ENCODE results near the gene NFRKB.

The NFRKB gene

GRCh38 chr11:129895126-129896041, at the start of gene NFRKB:
Gene NFRKB, minus strand, starts transcription at chr11:129895578. Its CDS starts 2,729 bp downstream, at chr11:129892849.
- in situ Hi-C loops (cut with MboI; ENCODE audit: low sequenced_read_pairs) = no loop called here

- in situ Hi-C loops (cut with MboI; ENCODE audit: low sequenced_read_pairs) = no loop called here
Measured at GRCh38 chr11:129944696-129945095, 49.3 kb upstream of the NFRKB start.

- in situ Hi-C loops (cut with MboI; ENCODE audit: low sequenced_read_pairs) = no loop called here
Measured at GRCh38 chr11:129943036-129943435, 47.7 kb upstream of the NFRKB start.

- in situ Hi-C loops (cut with MboI; ENCODE audit: low sequenced_read_pairs) = no loop called here
Measured at GRCh38 chr11:129939510-129939909, 44.1 kb upstream of the NFRKB start.

GRCh38 chr11:129938764-129939163, 43.4 kb upstream of the NFRKB start:
- in situ Hi-C loops (cut with MboI; ENCODE audit: low sequenced_read_pairs) = no loop called here

- in situ Hi-C loops (cut with MboI; ENCODE audit: low sequenced_read_pairs) = no loop called here
Measured at GRCh38 chr11:129937592-129938238, 42.3 kb upstream of the NFRKB start.

- in situ Hi-C loops (cut with MboI; ENCODE audit: low sequenced_read_pairs) = no loop called here
Measured at GRCh38 chr11:129935723-129936122, 40.3 kb upstream of the NFRKB start.

- in situ Hi-C loops (cut with MboI; ENCODE audit: low sequenced_read_pairs) = no loop called here
Measured at GRCh38 chr11:129933891-129934290, 38.5 kb upstream of the NFRKB start.

- in situ Hi-C loops (cut with MboI; ENCODE audit: low sequenced_read_pairs) = no loop called here
Measured at GRCh38 chr11:129933262-129933661, 37.9 kb upstream of the NFRKB start.

GRCh38 chr11:129932381-129933067, 37.1 kb upstream of the NFRKB start:
- in situ Hi-C loops (cut with MboI; ENCODE audit: low sequenced_read_pairs) = no loop called here

- in situ Hi-C loops (cut with MboI; ENCODE audit: low sequenced_read_pairs) = no loop called here
Measured at GRCh38 chr11:129930743-129931142, 35.4 kb upstream of the NFRKB start.

GRCh38 chr11:129930296-129930695, 34.9 kb upstream of the NFRKB start:
- in situ Hi-C loops (cut with MboI; ENCODE audit: low sequenced_read_pairs) = no loop called here

- in situ Hi-C loops (cut with MboI; ENCODE audit: low sequenced_read_pairs) = loop anchor here (5.0 kb wide), 1 partner anchor 203 kb away; no protein-coding TSS in a partner anchor
Measured at GRCh38 chr11:129929721-129930120, 34.3 kb upstream of the NFRKB start.

- in situ Hi-C loops (cut with MboI; ENCODE audit: low sequenced_read_pairs) = loop anchor here (5.0 kb wide), 1 partner anchor 203 kb away; no protein-coding TSS in a partner anchor
Measured at GRCh38 chr11:129928923-129929692, 33.7 kb upstream of the NFRKB start.

- in situ Hi-C loops (cut with MboI; ENCODE audit: low sequenced_read_pairs) = no loop called here
Measured at GRCh38 chr11:129922674-129923073, 27.3 kb upstream of the NFRKB start.

- in situ Hi-C loops (cut with MboI; ENCODE audit: low sequenced_read_pairs) = no loop called here
Measured at GRCh38 chr11:129918361-129918760, 23.0 kb upstream of the NFRKB start.

GRCh38 chr11:129917231-129917630, 21.9 kb upstream of the NFRKB start:
- in situ Hi-C loops (cut with MboI; ENCODE audit: low sequenced_read_pairs) = no loop called here

GRCh38 chr11:129911298-129911697, 15.9 kb upstream of the NFRKB start:
- in situ Hi-C loops (cut with MboI; ENCODE audit: low sequenced_read_pairs) = no loop called here

GRCh38 chr11:129910360-129910759, 15.0 kb upstream of the NFRKB start:
- in situ Hi-C loops (cut with MboI; ENCODE audit: low sequenced_read_pairs) = no loop called here

- in situ Hi-C loops (cut with MboI; ENCODE audit: low sequenced_read_pairs) = no loop called here
Measured at GRCh38 chr11:129905402-129905801, 10.0 kb upstream of the NFRKB start.

GRCh38 chr11:129896062-129896461, 684 bp upstream of the NFRKB start:
- in situ Hi-C loops (cut with MboI; ENCODE audit: low sequenced_read_pairs) = no loop called here
